Mesothelial cell of epicardium (in vitro differentiated cells): ENCODE results near the gene OSTN. TPM values are rescaled to one million over a fixed set of nuclear protein-coding genes. Genes with fewer than 3 reads are reported as not detected.

Experiments used
- DNase-seq, 2 experiments: peaks; one replicate each; pipeline ENCODE4 v3.0.0; 2021; ENCODE audit warnings: low spot score in 2 of 2; ENCODE audit not compliant: unreplicated experiment in 2 of 2
- H3K27ac Mint-ChIP-seq: 2 replicates; pipeline ENCODE4 v1.8.0; 2021; ENCODE audit warnings: mixed read lengths
- H3K27me3 Mint-ChIP-seq: 2 replicates; pipeline ENCODE4 v1.8.0; 2021; ENCODE audit warnings: low read depth, mixed read lengths
- H3K36me3 Mint-ChIP-seq: 2 replicates; pipeline ENCODE4 v1.8.0; 2021; ENCODE audit warnings: mixed read lengths
- H3K4me1 Mint-ChIP-seq: 2 replicates; pipeline ENCODE4 v1.8.0; 2021; ENCODE audit warnings: mixed read lengths
- H3K4me3 Mint-ChIP-seq: 2 replicates; pipeline ENCODE4 v1.8.0; 2021; ENCODE audit warnings: mild to moderate bottlenecking, moderate library complexity, mixed read lengths
- H3K9me3 Mint-ChIP-seq: 2 replicates; pipeline ENCODE4 v1.8.0; 2021; ENCODE audit warnings: mixed read lengths
- total RNA-seq: library from RNA; stranded (reverse); gene quantifications from 3 replicates; pipeline ENCODE4 v1.2.1, GENCODE V29; 2021
- TF ChIP-seq, protein P1 (sequence below): fragments of 200-600 bp; sonication (generic); IDR thresholded peaks from one replicate; pipeline ENCODE4 v1.5.0; 2021; ENCODE audit warnings: antibody characterized with exemption; ENCODE audit not compliant: unreplicated experiment

Gene OSTN
- total RNA-seq, 1 donor from 2014 or later = 1.0 TPM

DNA sequence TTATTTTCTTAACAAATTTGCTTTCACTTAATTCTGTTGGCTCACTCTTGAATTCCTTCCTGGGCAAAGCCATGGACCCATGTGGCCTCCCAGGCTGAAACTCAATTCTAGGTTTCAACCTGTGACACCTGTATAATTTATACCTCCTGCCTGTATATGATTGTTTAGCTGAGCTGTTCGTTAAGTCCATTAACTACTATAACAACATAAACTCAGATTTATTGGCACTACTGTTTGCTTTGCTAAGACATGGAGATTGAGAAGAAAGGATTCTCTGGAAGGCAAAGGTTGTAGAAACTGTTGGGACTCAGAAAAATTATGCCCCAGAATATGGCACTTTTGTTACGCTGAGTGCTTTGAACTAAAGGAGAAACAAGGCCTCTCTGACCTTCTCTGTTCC is 103.4 kb downstream of the OSTN start:
- Mint-ChIP-seq H3K27ac (no peak overlapping the region), H3K27me3 (no peaks in the 10 kb centered on the region), H3K4me3 (no peak overlapping the region), H3K9me3 (no peaks in the 10 kb centered on the region), H3K4me1 (peaks cover 7% of the 10 kb centered on the region), H3K36me3 (no peaks in the 10 kb centered on the region)
- TF ChIP-seq, protein P1, sequence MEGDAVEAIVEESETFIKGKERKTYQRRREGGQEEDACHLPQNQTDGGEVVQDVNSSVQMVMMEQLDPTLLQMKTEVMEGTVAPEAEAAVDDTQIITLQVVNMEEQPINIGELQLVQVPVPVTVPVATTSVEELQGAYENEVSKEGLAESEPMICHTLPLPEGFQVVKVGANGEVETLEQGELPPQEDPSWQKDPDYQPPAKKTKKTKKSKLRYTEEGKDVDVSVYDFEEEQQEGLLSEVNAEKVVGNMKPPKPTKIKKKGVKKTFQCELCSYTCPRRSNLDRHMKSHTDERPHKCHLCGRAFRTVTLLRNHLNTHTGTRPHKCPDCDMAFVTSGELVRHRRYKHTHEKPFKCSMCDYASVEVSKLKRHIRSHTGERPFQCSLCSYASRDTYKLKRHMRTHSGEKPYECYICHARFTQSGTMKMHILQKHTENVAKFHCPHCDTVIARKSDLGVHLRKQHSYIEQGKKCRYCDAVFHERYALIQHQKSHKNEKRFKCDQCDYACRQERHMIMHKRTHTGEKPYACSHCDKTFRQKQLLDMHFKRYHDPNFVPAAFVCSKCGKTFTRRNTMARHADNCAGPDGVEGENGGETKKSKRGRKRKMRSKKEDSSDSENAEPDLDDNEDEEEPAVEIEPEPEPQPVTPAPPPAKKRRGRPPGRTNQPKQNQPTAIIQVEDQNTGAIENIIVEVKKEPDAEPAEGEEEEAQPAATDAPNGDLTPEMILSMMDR = no peak
- DNase-seq = no peak

DNA sequence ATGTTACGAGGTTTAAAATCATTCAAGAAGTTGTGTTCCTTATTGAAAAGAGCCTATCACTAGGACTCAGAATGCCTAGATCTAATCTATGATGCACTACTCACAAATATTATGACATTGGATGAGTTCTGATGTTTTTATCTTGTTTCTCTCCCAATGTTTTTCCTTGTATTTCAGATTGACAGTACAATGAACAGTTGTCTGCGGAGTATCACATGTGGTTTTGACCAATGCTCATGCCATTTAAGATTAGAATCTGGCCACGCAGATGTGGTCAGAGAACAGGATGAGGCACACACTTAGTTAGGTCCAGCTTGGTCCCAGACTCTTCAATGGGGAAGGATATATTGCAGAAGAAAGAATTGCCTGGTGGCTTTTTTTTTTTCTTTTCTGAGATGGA is 104.6 kb downstream of the OSTN start:
- Mint-ChIP-seq H3K27ac (no peak overlapping the region), H3K4me1 (peaks cover 7% of the 10 kb centered on the region), H3K9me3 (peaks cover 2% of the 10 kb centered on the region), H3K27me3 (no peaks in the 10 kb centered on the region), H3K36me3 (no peaks in the 10 kb centered on the region), H3K4me3 (no peak overlapping the region)
- DNase-seq = no peak
- TF ChIP-seq, protein P1 = no peak

DNA sequence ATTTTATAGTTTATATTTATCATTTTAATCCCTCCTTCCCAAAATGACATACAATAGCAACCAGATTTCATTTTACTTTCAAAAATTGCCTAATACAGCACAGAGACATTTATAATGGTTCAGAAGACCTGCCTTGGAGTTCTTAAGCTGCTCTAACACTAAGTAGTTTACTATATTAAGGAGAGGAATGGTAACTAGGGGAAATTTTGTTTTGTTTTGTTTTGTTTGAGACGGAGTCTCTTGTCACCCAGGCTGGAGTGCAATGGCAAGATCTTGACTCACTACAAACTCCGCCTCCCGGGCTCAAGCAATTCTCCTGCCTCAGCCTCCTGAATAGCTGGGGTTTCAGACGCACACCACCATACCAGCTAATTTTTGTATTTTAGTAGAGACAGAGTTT is 107.4 kb downstream of the OSTN start:
- no peaks in the 10 kb centered on the region for H3K36me3 Mint-ChIP-seq

GRCh38 chr3:191307341-191307740 is 108.3 kb downstream of the OSTN start:
- no peak for DNase-seq
- Mint-ChIP-seq H3K27ac (no peak overlapping the region), H3K4me3 (no peak overlapping the region), H3K27me3 (no peaks in the 10 kb centered on the region), H3K36me3 (no peaks in the 10 kb centered on the region), H3K4me1 (peaks cover 7% of the 10 kb centered on the region), H3K9me3 (peaks cover 4% of the 10 kb centered on the region)
- TF ChIP-seq, protein P1 = no peak

More for the DNA sequence above, 107.4 kb downstream of the OSTN start:
- Mint-ChIP-seq H3K4me1 (peaks cover 7% of the 10 kb centered on the region), H3K9me3 (peaks cover 4% of the 10 kb centered on the region), H3K27me3 (no peaks in the 10 kb centered on the region), H3K27ac (no peak overlapping the region), H3K4me3 (no peak overlapping the region)
- DNase-seq = no peak
- TF ChIP-seq, protein P1 = no peak

- H3K27ac Mint-ChIP-seq = no peak overlapping the region
- TF ChIP-seq, protein P1 = no peak
- peaks cover 11% of the 10 kb centered on the region for H3K9me3 Mint-ChIP-seq
- DNase-seq = no peak
- no peaks in the 10 kb centered on the region for H3K27me3 Mint-ChIP-seq
- no peaks in the 10 kb centered on the region for H3K4me1 Mint-ChIP-seq
- no peak overlapping the region for H3K4me3 Mint-ChIP-seq
- no peaks in the 10 kb centered on the region for H3K36me3 Mint-ChIP-seq
Observed at GRCh38 chr3:191313296-191313695, 114.3 kb downstream of the OSTN start.
